ENCODE data around the gene ZFPL1.

The ZFPL1 gene

DNA sequence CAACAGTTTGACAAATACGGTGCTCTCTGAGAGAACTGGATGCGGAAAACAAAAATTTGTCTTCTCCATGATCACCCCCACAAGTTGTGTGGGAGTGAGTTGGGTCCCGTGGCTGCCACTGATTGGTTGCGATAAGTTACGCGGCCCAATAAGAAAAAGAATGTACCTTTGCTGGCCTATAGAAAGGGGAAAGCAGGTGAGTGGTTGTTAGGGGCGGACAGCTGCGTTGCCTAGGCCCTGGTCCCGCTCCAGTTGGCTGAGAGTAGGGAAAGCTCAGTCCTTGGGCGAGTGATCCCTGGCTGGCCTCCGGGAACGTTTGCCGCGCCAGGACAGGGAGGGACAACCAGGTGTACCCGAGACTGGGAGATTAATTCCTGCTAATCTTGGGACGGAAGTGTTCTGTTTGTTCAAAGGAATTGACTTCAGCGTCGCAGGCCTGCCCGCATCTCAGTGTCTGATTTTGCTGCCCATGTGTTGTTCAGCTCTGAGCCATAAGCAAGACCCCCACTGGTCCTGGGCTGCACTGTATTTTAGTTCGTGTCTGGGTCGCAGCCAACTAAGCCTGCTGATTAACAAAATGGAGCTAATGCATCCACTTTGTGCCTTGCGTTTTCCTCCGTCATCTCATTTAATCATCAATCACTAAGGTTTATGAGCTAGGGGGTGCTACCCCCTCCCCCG is 51.1 kb downstream of the ZFPL1 start:
- peak overlapping the region; percentile 90 for H3K9ac ChIP-seq (ENCODE audit: low read length)
- H3K36me3 ChIP-seq (ENCODE audit: control insufficient read depth, low read depth, low read length): peaks cover 13% of the 10 kb centered on the region
- H3K27me3 ChIP-seq (ENCODE audit: control insufficient read depth, insufficient read depth, low read length): no peaks in the 10 kb centered on the region
- H3K9me3 ChIP-seq (ENCODE audit: control insufficient read depth, low read depth, low read length): no peaks in the 10 kb centered on the region
- peaks cover 4% of the 10 kb centered on the region for H3K4me1 ChIP-seq (ENCODE audit: control insufficient read depth, low read depth, low read length)
- H3K27ac ChIP-seq (ENCODE audit: low read length): peak overlapping the region; percentile 96
- H3K4me3 ChIP-seq (ENCODE audit: low read length): peak overlapping the region; percentile 91

DNA sequence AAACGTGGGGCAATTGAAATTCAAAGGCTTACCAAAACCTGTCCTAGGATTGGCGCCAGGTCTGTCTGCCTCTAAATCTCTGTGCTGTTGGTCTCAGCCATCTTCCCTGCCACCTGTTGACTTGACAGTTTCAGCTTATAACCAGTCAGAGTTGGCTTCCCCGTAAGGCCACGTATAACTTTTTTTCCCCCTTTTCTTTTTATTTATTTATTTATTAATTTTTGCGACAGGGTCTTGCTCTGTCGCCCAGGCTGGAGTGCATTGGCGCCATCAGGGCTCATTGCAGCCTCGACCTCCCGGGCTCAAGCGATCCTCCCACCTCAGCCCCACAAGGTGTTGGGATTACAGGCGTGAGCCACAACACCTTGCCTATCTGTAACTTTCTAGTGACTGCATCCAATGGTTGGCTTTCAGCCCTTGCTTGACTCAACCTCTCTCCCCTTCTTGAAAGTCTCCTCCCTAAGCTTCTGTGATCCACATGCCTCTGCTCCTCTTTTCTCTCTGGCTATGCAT is 51.7 kb downstream of the ZFPL1 start:
- Histone ChIP-seq H3K36me3 (ENCODE audit: control insufficient read depth, low read depth, low read length) (peaks cover 13% of the 10 kb centered on the region), H3K9me3 (ENCODE audit: control insufficient read depth, low read depth, low read length) (no peaks in the 10 kb centered on the region), H3K27me3 (ENCODE audit: control insufficient read depth, insufficient read depth, low read length) (no peaks in the 10 kb centered on the region), H3K9ac (ENCODE audit: low read length) (peak overlapping the region; percentile 90), H3K4me1 (ENCODE audit: control insufficient read depth, low read depth, low read length) (peaks cover 4% of the 10 kb centered on the region), H3K27ac (ENCODE audit: low read length) (peak overlapping the region; percentile 88), H3K4me3 (ENCODE audit: low read length) (peak overlapping the region; percentile 91)

DNA sequence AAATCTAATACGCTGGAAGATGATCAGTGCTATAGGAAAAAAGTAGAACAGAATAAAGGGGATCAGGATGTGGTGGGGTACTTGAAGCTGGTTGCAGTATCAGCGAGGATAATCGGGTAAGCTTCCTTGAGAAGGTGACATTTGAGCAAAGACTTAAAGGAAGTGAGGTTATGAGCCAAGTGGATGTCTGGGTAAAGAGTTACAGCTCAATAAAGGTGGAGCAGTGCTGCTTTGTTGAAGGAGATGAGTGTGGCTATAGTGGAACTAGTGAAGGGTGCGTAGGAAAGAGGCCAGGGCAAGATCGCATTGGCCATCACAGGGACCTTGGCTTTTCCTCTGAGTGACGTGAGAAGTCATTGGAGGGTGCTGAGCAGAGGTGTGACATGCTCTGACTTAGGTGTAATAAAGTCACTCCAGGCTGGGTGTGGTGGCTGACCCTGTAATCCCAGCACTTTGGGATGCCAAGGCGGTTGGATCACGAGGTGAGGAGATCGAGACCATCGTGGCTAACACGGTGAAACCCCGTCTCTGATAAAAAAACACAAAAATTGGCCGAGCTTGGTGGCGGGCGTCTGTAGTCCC is 52.6 kb downstream of the ZFPL1 start:
- no peak overlapping the region for H3K4me3 ChIP-seq (ENCODE audit: low read length)
- H3K9ac ChIP-seq (ENCODE audit: low read length): no peak overlapping the region
- no peak overlapping the region for H3K27ac ChIP-seq (ENCODE audit: low read length)
- peaks cover 4% of the 10 kb centered on the region for H3K4me1 ChIP-seq (ENCODE audit: control insufficient read depth, low read depth, low read length)
- peaks cover 4% of the 10 kb centered on the region for H3K36me3 ChIP-seq (ENCODE audit: control insufficient read depth, low read depth, low read length)
- H3K27me3 ChIP-seq (ENCODE audit: control insufficient read depth, insufficient read depth, low read length): no peaks in the 10 kb centered on the region
- no peaks in the 10 kb centered on the region for H3K9me3 ChIP-seq (ENCODE audit: control insufficient read depth, low read depth, low read length)
